HG02970 (cell line): Measurements from ENCODE around the gene CELF2.

Experiments
- ATAC-seq: cut with Tn5 transposase; IDR thresholded peaks from one replicate; pipeline ENCODE4 v1.9.1; 2021; ENCODE audit warnings: mild to moderate bottlenecking, moderate library complexity, moderate number of reproducible peaks; ENCODE audit not compliant: unreplicated experiment, low FRiP score

Gene CELF2

GRCh38 chr10:11057018-11057417 lies 39.3 kb downstream of the CELF2 start:
- no peak for ATAC-seq

DNA sequence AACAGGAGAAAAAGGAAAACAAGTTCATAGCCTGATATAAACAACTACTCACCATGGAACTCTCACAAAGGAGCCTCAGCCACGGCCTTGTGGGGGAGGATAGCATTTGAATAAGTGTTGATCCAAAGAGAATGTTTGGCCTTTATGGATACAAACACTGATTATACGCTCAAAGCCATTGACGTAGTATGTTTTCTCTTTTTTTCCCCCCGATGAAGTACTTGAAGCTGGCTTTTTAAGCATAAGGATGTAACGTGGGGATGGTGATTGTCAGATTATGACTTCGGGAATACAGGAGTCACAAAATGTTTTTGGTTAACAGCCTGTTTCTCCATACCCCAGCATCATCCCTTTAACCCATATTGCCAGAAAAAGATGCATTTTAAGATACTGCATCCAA lies 39.8 kb downstream of the CELF2 start:
- no peak for ATAC-seq

- ATAC-seq, result no peak
These were observed 40.3 kb downstream of the CELF2 start for GRCh38 chr10:11057994-11058393.

GRCh38 chr10:11058965-11059364 lies 41.3 kb downstream of the CELF2 start:
- no peak for ATAC-seq

DNA sequence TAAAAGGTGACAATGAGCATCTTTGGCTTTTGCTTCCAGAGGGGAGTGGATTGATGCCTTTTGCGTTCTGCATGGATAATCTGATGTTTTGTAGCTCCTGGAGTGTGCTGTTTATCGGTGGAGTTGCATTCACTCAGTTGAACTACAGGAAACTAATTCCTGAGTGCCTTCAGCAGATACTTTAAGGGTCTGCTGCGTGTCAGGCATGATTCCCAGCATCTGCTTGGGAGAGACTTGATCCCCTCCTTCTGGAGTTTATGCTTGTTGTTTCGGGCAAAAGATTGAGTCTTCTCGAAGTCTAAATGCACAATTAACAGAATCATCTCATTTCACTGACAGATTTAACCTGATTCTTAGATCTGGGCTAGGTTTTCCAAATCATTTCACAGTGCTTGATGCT lies 46.2 kb downstream of the CELF2 start:
- ATAC-seq, result no peak

DNA sequence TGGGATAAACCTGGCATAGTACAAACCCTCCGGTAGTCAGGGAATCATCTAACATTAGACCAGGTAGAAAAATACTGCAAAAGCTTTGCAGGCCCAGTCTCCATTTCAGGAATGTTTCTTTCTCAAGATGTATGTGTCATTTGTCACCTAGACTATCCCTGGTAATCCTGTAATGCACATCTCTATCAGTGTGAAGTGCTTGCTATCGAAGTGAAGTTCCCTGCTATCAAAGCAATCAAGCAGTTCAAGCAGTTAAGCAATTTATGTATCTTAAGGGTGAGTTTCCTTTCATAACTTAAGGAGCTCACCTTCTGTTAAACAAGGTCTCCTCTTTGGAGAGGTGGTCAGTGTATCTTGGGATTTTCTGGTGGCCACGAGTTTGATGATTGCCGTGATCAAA lies 47.2 kb downstream of the CELF2 start:
- ATAC-seq, result no peak

GRCh38 chr10:11065567-11065966 lies 47.9 kb downstream of the CELF2 start:
- ATAC-seq, result no peak

DNA sequence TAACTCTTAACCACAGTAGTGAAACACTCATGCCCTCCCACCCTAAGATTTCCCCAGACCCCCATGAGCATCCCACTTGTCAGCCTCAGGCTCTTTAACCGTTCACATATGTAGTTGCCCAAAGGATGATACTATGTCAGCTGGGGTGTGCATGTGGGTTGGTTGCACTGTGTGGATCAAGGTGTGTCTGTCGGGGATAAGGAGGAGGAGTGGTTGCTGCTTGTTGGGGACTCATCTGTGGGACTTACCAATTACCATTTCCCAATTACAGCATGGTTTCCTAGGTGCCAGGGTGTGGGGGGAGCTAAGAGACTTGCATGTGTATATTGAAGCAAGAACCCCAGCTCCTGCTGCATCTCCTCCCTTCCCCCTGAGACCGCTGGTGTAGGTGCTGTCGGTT lies 48.8 kb downstream of the CELF2 start:
- ATAC-seq, result no peak

DNA sequence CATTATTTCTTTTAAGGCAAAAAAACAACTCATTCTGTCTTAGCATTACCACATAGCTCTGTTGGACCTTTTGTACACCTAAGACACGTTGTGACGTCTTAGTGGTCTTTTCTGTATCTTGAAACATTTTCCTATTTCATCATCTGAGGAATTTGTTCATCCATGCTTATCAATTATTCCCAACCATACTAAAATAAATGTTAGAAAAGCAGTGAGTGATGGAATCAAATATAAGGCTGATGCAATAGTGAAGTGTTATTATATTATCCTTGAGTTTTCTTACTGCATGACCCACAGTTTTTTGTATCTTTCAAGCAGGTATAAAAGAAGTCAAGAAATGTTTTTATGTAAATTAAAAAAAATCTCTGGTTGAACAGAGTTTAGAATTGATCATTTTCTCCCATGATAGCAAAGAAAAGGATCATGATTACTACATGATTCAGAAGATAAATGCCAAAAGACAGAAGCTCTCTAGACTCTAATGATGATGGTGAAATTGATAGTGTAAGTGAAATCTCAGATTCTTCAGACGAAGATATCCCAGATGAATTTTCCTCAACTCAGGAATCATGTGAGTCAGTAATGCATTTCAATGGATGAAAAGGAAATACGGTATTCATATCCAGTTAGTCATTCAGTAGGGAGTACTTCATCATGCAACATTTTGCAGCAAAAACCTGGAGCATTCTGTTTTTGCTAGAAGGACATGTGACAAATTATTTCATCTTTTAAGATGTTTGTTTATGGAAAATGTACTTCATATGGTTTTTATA lies 51.4 kb downstream of the CELF2 start:
- ATAC-seq, result no peak

DNA sequence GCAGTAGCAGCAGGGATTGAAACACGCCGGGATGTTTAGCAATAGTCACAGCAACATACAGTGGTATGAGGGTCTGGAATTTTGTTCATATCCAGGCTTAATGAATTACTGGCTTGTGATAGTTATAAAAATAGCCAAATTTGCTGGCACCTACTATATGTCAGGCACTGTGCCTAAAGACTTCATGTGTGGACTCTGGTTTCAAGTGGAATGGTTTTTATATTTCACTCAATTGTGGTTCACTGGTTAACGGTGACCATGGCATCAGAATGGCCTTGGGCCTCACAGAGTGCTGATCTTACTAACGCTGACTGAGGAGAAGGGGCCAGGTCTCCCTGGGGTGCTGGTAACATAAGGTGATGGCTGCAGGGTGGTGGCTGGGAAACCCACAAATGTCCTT lies 55.7 kb downstream of the CELF2 start:
- ATAC-seq, result no peak

DNA sequence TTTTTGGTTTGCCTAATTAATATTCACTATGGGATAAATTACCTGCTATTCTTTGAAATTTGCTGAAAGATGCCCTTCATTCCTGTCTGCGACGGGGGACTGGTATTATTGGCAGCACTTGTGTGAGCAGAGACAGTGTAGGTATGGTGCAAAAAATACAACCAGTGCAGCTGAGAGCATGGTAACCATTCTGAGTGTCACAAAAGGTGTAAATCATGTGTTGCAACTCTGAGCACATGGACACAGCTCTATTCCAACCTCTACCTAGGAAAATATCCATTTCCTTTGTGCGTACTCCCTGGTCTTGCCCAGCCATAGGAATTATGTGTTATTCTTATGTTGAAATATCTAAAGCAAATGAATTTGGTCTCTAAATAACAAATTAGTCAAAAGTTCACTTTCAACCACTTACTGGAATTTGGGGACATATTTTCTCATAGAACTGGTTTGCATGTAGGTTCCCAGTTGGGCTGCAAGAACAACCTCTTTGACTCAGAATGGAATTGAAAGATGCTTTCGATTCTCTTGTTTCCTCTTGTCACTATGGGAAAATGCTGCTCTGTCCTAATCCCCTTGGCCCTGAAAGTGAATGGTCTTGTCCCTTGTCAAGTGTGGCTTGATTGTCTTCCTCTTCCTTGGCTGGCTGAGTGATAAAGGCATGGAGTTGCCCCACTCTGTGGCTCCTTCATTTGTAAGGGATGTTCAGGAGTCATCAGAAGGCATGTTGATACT lies 57.0 kb downstream of the CELF2 start:
- ATAC-seq, result peak; percentile 69

DNA sequence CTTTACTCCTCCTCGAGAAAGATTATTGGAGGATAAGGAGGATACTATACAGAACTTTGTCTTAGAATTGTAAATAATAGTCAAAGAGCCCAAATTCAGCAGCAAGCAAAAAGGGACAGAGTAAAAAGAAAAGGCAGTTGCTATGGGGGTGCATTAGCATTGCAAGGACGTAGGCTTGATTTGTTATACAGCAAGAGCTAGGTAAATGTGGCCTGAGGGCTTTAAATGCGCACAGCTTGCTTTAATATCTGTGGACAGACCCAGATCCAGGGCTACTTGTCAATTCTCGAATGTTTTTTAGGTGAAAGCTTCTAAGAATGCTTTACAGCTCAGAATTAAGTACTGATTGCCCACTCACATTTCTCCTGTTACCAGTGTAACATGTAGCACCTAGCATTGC lies 58.5 kb downstream of the CELF2 start:
- no peak for ATAC-seq

DNA sequence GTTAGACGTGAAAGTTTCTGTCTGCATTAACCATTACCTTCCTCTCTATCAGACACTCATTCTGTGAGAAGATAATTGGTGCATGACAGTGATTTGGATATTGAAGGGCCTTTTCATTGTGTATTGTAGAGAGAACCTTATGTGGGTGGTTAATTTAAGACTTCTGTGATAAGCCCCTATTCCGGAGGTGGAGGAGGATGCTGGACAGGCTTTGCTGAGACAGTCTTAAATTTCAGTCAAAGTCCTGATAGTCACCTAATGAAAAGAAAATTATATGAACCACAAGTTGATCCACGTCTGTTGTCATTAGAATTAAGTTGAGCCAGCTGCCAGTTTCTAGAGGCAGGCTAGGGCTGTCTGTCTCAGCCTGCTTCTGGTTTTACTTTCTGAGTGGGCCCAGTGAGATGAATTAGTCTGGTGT lies 62.9 kb downstream of the CELF2 start:
- ATAC-seq, result peak; percentile 57

DNA sequence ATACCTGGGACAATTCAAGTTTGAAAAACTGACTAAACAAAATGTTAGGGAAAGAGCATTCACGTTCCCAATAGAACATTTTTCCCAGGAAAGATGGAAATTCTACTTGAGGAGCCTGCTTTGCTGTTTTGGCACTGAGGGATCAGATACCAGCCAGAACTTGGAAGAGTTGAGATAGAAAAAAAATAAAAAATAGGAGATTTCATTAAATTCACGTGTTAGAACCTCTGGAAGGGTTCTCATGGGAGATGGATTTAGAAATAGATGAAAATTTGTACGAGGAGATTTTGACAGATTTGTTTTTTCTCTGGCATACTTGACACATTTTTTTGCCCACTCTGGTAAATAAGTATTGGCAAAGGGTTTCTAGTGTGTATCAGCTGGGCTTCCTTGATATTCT lies 63.7 kb downstream of the CELF2 start:
- no peak for ATAC-seq

DNA sequence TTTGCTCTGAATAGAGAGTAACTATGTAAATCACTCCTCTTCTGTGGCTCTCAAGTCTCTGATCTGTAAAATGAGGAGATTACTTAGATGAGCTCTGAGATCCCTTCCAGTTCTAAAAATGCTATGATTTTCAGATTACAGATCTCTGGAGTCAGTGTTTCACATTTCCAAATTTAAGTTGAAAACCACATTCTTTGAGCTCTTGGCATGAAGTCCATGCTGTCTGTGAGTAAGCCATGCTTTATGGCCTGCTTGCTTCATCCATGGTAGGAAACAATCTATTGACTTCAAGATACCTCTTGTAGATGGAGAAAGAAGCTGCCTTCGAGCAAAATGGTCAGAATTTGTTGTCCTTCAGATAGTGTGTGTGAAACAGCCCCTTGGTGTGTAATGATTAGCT lies 64.9 kb downstream of the CELF2 start:
- no peak for ATAC-seq

GRCh38 chr10:11083051-11083450 lies 65.4 kb downstream of the CELF2 start:
- no peak for ATAC-seq

GRCh38 chr10:11085545-11085944 lies 67.9 kb downstream of the CELF2 start:
- no peak for ATAC-seq

GRCh38 chr10:11086177-11086840 lies 68.6 kb downstream of the CELF2 start:
- ATAC-seq, result no peak

DNA sequence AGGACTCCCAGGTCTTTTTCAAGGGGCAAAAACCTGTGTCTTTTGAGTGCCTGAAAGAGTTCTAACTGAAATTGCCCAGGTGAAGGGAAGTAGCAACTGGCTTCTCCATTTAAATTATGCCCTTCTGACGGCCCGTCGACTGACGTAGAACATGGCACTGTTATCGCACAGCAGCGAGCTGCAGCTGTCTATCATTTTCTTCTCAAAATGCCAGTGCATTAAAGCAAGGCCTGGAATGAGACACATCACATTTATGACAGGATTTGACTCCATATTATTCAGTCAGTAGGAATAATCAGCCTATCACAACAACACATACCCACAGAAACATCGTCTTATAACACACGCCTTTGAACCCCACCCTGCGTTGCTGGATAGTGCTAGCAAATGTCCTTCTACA lies 69.7 kb downstream of the CELF2 start:
- ATAC-seq, result no peak

DNA sequence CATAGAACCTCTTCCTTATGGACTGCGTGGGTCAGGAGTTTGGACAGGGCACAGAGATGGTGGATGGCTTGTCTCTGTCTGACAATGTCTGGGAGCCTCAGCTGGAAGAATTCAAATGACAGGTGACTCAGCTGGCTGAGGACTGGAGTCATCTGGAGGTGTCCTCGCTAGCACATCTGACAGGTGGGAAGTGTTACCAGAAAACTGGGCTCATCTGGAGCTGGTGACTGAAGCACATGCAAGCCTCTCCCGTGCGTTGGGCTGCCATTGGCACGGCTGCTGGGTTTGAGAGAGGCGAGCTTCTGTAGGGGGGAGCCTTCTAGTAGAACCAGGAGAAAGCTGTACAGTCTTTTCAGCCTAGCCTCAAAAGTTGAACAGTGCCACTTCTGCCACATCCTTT lies 71.0 kb downstream of the CELF2 start:
- no peak for ATAC-seq

DNA sequence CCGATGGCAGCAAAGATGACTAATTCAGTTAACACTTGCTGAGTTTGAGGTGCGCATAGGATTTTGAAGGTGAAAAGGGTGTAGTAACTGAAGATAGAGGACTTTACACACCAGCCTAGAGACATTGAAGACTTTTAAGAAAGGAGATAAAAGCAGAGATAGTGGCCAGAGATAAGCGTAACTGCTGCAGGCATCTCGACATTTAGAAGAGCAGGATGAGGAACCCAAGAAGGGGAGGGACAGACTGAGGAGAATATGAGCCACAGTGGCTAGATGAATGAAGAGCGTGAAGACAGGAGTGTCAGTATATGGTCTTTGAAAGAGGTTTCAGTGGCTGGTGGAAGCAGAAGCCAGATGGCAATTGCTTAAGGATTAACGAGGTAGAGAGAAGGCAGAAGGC lies 71.6 kb downstream of the CELF2 start:
- ATAC-seq, result no peak
